NCI-H82 treated with DMSO at 0.1 percent for 48 hours (cell line): ENCODE measurements around the gene TNFRSF8.

Experiments
- DNase-seq: peaks from one replicate; lab custom pipeline; 2025; ENCODE audit not compliant: unreplicated experiment; lab: John Stamatoyannopoulos, UW

The TNFRSF8 gene

DNA sequence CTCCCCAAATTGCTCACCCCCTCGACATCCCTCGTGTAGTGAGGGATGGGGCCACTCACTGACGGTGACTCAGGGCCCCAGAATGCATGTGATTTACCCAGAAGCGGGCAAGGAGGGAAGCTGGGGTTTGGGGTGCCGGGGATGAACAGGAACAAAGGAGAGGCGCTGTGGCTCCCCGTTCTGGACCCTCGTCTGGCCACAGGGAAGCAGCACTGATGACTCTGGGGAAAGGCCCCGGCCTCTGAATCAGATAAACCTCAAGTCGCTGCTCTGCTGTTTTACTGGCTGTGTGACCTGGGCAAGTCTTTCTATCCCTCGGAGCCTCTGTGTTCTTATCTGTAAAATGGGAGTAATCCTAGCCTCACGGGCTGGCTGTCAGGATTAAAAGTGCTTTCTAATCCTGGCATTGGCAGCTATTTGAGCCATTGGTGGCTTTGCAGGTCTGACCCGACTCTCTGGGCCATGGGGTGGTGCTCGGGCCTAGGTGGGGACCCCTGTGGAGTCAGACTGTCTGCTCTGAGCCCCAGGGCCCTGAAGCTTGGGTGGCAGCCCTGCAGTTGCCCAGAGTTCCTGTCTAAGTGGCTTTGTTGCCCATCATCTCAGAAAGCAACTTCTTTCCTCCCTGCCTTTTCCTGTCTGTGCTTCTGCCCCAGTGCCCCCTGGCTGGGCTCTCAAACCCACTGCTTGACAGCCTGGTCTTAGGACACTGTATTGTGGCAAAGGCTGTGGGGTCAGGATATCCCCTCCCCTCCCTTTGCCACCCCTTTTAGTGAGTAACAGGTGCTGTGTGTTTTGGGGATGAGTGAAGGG is 109.1 kb downstream of the TNFRSF8 start:
- no peak for DNase-seq

DNA sequence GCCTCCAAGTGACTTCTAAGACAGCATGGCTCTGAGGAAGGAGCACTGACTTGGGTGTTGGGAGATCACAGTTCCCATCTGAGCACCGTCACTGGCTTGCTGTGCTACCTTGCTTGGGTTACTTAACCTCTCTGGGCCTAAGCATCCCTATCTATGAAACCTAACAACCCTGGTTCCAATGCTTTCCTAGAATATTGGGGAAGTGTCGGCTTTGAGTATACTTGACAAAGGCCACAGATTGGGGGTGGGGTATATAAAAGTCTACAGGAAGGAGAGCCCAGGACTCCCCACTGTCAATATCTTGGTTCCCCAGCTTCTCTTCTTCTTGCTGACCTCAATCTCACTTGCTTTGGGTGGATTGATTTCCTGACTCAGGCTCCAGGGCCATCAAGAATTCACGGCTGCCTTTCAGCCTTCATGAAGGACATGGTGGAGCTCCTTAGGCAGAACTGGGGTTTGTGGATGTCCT is 110.0 kb downstream of the TNFRSF8 start:
- no peak for DNase-seq

DNA sequence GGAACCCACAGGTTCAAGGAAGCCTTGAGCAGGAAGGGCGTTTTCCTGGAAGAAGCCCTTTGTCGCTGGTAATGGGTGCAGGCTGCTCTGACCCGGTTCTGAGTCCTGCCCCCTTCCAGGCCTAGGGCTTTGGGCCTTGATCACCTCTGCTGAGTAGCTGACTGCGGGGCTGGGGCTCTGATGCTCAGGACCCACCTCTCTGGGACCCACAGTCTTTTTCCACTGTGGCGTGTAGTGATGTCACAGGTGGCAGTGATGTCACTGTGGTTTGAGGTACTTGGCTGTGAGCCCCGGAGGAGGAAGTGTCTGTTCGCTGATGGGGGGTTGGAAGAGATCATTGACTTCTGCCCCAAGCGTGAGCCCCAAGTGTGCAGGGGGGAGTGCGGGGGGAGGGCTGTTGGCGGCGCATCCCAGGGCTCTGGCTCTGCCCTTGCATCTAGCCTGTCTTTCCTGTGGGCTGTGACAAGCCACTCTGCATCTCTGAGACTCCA is 110.6 kb downstream of the TNFRSF8 start:
- DNase-seq, result no peak

DNA sequence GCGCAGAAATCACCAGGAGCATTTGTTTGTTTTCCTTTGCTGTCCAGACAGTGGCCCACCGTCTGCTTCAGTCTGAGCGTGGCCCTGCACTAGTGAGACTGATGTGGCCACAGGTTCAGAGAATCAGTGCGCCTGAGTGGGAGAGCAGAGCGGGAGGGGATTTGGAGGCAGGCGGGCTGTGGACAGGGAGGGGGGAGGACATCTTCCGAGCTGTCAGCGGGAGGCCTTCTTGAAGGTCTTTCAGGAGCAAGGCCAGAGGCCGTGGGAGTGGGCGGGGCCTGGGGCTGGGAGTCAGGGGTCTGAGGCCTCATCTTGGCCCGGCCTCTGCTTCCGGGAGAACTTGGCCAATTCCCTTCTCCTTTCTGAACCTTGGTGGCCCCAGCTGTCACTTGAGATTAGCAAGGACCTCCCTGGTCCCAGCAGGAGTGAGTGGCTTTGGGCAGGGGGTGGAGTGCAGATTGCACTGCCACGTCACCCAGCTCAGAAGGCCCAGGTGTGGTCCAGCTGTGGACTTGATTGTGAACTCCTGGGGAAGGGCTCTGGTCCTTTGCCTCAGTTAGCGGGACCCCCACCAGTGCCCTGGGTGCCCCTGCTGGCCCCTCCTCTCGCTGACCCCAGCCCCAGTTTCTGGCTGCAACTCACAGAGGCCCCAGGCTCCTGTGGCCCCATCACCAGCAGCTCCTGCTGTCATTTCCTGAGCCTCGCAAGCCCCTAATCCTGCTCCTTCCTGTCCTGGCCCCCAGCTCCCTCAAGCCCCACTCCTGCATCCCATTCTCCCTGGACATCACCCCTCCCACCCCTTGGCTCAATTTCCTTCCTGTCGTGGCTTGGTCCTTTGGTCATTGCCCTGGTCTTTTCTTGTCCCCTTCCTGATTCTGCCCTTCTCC is 112.1 kb downstream of the TNFRSF8 start:
- DNase-seq, result no peak

DNA sequence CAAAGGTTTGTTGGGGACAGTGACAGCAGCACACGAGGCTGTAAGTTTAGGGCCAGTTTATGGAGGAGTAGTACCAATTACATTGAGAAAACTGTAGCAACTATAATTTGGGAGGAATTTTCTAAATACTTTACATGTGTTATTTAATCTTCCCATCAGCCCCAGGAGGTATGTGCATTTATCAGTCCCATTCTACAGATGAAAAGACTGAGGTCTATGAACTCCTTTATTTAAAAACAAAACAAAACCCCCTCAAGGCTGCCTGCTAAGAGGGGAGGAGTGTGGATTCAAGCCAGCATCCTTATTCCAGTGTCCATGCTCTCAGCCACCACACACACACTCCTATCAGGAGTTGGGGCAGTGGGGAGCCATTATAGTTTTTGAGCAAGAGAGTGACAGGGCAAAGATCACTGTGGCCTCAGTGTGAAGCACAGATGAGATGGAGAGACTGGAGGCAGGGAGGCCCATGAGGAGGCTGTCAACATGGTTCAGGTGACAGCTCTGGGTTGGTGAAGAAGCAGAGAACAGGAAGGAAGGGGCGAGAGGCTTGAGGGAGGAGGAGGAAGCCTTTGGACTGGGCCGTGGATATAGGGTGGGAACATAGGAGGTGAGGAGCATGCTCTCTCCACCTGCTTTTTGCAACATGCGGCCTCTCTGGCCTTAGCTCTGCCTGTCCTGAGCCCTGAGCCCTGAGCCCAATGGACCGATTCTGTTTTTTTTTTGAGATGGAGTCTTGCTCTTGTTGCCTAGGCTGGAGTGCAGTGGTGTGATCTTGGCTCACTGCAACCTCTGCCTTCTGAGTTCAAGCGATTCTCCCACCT is 113.4 kb downstream of the TNFRSF8 start:
- DNase-seq, result no peak

DNA sequence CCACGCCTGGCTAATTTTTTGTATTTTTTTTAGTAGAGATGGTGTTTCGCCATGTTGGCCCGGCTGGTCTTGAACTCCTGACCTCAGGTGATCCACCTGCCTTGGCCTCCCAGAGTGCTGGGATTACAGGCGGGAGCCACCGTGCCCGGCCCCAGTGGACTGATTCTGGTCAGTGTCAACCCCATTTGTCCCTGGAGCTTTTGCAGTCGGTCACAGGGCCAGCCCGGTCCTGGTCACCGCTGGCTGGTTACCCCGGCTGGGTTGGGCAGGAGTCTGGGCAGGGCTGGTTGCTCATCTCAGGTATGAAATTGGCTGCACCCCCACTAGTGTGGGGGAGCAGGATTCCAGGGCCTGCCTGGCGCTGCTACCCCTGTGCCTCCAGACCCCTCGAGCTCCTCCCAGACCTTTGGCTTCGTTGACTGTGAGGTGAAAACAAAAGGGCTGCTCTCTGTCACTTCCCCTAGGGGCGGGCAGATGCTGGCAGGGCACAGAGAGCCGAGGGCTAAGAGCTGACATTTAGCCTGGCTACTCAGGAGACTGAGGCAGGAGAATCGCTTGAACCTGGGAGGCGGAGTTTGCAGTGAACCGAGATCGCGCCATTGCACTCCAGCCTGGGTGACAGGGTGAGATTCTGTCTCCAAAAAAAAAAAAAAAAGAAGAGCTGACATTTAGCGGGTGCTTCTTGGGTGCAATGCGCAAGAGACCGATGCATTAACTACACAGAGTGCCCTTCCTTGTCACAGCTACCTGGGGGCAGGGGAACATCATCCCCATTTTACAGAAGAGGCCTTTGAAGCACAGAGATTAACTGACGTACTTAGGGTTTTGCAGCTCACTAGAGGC is 114.3 kb downstream of the TNFRSF8 start:
- DNase-seq, result no peak

DNA sequence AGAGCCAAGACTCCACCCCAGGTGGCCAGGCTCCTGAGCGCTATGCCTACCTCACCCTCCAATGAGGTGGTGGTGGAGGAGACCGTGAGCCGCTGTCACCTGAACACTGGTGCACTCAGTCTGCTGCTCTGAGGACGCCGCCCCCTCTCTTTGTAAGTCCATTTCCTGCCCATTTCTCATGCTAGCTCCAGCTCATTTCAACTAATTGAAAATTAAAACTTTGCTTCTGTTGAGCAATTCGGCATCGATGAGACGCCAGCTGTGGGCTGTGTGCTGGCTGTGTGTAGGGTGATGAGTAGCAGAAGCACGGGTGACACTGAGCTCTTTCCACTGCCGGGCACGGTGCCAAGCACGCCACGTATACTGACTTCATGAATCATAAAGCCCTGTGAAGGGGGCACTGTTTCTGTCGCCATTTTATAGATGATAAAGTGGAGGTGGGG is 114.9 kb downstream of the TNFRSF8 start:
- DNase-seq, result no peak

DNA sequence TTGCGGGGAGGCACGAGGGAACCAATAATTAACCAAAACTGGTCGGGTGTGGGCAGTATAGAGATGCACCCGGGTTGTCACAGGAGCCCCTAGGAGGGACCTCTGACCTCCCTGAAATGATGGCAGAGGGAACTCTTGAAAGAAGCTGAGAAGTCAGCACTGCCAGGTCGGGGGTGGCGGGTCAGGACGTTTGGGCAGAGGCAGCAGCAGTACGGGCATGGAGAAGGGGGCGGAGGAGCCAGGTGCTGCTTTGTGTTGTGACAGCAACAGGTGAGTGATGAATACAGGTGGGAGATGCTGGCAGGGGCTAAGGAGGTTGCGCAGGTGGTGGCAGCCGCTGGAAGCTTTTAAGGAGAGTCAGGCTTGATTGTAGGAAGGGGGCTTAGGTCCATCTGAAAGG is 115.4 kb downstream of the TNFRSF8 start:
- no peak for DNase-seq

DNA sequence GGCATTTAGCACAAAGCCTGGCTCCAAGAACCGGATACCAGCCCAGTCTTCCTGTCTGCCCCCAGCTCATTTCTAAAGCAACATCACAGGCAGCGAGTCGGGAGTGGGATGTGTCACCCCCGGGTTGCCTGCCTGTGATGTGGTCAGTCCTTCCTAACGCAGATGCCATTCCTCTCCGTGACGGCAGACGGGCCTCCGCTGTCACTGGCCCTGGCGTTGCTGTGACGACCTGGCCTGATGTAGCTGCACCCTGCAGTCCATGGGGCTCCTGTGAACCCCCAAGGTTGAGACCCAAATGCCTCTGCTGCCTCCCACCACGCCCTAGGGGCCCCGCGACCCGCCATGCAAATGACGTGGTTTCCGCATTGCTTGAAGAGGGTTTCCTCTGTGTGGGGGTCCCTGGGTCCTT is 116.0 kb downstream of the TNFRSF8 start:
- DNase-seq, result no peak

DNA sequence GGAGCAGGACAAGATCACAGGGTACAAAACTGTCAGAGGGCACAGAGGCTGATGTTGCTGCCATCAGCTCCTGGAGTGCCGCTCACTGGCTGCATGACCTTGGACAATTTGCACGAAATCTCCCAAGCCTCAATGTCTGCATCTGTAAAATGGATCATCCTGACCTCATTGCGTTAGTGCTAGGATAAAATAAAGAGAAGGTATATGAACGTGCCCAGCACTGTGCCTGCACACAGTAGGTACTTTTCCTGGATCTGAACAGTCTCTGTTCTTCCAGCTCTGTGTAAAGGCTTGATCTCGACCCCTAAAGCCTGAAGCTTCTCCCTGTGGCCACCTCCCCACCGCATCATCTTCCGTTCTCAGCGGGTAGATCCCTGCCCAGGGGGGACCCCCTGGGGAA is 116.6 kb downstream of the TNFRSF8 start:
- DNase-seq, result no peak

DNA sequence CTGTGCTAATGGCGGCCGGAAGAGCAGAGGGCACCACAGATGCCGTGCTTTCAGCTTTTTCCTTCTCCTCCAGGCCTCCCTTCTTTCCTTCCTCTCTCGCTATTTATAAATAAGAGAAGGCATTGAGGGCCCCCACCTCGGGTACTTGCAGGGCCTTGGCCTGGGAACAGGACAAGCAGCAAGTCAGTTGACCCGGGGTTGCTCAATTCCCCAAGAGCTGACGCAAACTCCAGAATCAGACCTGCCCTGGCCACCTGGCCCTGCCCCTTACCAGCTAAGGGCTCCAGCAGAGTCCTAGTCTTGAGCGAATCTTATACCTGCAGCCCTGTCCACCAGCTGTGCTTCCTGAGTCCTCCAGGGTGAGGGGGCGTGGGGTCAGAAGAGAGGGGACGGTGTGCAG is 117.2 kb downstream of the TNFRSF8 start:
- DNase-seq, result no peak

DNA sequence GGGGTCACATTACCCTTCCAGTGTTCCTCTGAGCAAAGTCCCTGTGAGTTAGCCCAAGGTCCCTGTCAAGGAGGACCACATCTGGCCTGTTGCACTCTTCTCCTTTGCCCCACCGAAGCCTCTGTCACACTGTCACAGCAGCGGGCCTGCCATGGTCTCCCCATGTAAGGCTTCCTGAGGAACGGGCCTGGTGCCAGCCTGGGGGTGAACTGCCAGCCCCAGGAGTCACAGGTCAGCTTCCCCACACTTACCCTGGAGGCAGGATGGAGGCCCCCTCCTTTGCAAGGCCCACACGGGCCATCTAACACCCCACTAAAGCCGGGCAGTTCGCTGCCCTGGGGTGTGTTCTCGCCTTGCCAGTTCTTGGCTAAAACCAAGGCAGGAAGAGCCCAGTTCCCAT is 117.8 kb downstream of the TNFRSF8 start:
- DNase-seq, result no peak

DNA sequence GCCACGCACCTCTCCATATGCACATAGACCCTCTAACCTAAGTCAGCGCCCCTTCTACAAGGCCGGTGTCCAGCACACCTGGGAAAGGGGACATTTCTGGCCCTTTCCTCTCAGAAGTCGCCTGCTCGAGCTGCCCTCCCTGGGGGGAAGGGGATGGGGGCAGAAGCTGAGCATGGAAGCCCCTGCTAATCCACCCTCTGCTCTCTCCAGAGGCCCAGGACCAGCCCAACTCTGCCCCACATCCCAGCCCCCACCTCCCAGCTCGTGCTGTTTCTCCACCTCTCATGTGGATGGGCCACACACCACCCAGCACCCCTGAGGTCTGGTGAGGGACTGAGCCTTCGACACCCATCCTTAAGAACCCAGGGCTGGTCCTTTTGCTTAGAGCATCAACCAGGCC is 118.5 kb downstream of the TNFRSF8 start:
- DNase-seq, result no peak

DNA sequence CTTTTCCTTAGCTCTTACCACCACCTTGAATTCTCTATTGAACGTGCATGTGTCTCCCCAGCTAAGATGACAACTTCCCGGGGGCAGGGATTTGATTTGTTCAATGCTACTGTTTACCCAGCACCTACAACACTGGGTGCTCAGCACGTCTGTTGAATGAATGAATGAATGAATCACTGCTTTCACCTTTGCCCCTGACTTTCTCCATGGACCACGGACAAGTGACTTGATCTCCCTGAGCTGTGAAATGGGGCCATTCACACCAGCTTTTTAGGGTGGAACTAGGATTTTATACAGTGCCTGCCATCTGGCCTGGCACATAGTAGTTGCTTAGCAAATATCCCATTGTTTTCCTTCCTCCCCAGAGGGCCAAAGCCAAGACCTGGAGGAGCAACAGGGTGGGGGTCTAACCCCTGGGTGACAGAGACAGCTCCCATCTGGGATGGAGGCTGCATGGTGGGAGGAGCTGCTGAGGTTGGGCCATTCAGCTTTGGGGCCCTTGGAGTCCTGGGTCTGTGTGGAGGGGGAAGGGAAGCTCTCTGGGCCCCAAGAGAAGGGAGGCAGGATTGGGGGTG is 119.4 kb downstream of the TNFRSF8 start:
- no peak for DNase-seq

DNA sequence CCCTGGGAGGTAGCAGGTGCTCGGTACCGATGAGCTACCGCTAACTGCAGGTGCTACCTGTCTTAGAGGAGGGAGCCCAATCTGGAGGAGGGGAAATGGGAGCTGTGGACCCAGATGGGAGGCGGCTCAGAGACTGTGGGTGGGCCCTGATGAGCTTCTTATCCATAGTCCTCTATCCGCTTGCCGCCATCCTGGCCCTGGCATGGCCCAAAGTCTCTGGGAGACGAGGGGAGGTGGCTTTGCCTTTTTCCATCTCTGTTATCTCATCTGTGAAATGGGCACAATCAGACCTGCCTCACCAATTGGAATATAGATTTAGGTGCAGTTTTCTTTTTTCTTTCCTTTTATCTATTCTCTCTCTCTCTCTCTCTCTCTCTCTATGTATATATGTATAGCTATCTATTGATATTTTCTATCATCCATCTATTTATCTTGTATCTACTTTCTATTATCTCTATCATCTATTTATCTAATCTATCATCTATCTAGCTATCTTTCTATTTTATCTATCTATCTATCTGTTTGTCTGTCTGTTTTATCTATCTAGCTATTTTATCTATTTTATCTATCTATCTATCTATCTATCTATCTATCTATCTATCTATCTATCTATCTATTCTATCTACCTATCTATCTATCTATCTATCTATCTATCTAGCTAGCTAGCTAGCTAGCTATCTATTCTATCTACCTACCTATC is 120.1 kb downstream of the TNFRSF8 start:
- DNase-seq, result no peak

DNA sequence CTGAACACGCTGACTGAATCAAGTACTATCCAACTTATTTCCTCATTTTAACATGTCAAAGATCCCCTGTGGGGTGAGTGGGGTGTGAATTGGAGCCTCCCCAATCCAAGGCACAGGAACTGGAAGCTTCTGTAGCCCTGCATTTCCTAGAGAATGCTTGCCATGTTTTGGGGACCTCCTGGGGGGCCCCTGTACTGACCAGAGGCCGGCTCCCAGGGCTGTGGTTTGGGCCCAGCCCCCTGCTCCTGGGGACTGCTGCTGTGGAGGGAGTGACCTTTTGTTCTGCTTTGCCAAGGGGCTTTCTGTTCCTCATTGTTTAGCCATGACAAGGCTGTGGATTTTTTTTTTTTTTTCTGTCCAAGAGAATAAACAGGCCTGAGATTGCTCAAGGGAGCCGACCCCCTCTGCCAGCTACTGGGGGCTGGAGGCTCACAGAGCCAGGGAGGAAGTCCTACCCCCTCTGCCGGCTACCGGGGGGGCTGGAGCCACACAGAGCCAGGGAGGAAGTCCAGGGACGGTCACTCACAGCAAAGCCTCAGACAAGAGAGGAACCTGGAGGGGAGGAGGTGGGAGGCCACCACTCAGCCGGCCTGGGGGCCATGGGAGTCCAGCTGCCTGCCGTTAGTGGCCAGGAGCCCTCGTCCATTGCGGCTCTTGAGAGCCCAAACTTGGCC is 121.0 kb downstream of the TNFRSF8 start:
- no peak for DNase-seq

DNA sequence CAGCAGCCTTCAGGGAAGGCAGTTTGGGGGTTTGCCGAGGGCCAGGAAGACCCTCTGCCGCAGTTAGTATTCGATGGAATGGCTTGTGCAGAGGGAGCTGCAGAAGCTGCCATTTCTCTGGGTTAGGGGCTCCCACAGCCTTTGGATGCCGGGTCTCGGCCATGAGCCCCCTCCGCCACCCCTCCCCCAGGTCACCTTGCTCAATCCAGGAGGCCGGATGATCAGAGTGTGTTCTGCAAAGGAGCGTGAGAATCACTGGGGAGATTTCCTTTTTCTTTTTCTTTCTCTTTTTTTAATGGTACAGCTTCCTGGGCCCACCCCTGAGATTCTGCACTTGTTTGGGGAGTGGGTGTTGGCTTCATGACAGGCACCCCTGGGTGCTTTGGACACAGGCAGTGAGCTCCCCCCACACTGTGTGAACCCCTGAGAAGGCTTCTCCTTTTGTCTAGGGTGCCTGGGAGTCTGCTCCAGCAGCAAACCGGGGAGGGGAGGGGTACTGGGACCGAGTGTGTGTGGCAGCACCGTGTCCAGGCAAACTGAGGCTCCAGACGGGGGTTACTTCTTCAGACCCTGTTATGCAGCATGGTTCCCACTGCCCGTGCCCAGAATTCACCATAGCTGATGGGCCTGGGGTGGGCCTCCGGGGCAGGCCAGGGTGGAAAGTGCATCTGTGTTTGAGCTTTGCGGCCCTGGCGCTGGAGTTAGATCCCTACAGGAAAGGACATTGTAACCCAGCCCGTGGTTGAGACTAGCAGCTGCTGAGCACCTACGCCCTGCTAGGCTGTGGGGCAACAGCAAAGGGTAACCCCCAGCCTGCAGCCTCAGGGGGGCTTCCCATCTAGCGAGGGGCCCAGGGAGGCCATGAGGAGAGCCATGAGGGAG is 122.2 kb downstream of the TNFRSF8 start:
- no peak for DNase-seq
